ENCODE measurements around the gene PHF3. TPM values are rescaled to one million over a fixed set of nuclear protein-coding genes. Genes with fewer than 3 reads are reported as not detected.

The PHF3 gene
- total RNA-seq, 1 donor from 2014 or later: 53.4 TPM

Other genes starting within 250 kb of the PHF3 start
- gene PTP4A1, start 63.3 kb upstream of the PHF3 start, total RNA-seq: 27.9 and 73.0 TPM in 2 replicates